Bone marrow (tissue), 2 donors: ENCODE results near the gene LRMDA.

ENCODE experiments used
- DNase-seq, 2 donors: peaks; one replicate each; lab custom pipeline; 2025; lab: John Stamatoyannopoulos, UW

Gene LRMDA

GRCh38 chr10:76274933-76275332, 843.5 kb downstream of the LRMDA start:
- DNase-seq = no peak

GRCh38 chr10:76278811-76279460, 847.5 kb downstream of the LRMDA start:
- no peak for DNase-seq

- no peak for DNase-seq
Measured at GRCh38 chr10:76281659-76282058, 850.2 kb downstream of the LRMDA start.

- no peak for DNase-seq
Measured at GRCh38 chr10:76282061-76283025, 850.9 kb downstream of the LRMDA start.

GRCh38 chr10:76284351-76284750, 852.9 kb downstream of the LRMDA start:
- no peak for DNase-seq

- no peak for DNase-seq
Measured at GRCh38 chr10:76285012-76285411, 853.6 kb downstream of the LRMDA start.

GRCh38 chr10:76285515-76285914, 854.1 kb downstream of the LRMDA start:
- DNase-seq = no peak

- no peak for DNase-seq
Measured at GRCh38 chr10:76286536-76286935, 855.1 kb downstream of the LRMDA start.

GRCh38 chr10:76287856-76288255, 856.4 kb downstream of the LRMDA start:
- no peak for DNase-seq

GRCh38 chr10:76291175-76291574, 859.8 kb downstream of the LRMDA start:
- DNase-seq = no peak

GRCh38 chr10:76291885-76292284, 860.5 kb downstream of the LRMDA start:
- no peak for DNase-seq

GRCh38 chr10:76296957-76297356, 865.5 kb downstream of the LRMDA start:
- no peak for DNase-seq

- DNase-seq = no peak
Measured at GRCh38 chr10:76297358-76297757, 865.9 kb downstream of the LRMDA start.

GRCh38 chr10:76297780-76298281, 866.4 kb downstream of the LRMDA start:
- no peak for DNase-seq

- no peak for DNase-seq
Measured at GRCh38 chr10:76298329-76298728, 866.9 kb downstream of the LRMDA start.

- no peak for DNase-seq
Measured at GRCh38 chr10:76299501-76299900, 868.1 kb downstream of the LRMDA start.

- DNase-seq = no peak
Measured at GRCh38 chr10:76301211-76301610, 869.8 kb downstream of the LRMDA start.

- DNase-seq = no peak
Measured at GRCh38 chr10:76301950-76302349, 870.5 kb downstream of the LRMDA start.

GRCh38 chr10:76302481-76302880, 871.1 kb downstream of the LRMDA start:
- no peak for DNase-seq

GRCh38 chr10:76302961-76303630, 871.7 kb downstream of the LRMDA start:
- DNase-seq = no peak

- DNase-seq = no peak
Measured at GRCh38 chr10:76303682-76304316, 872.4 kb downstream of the LRMDA start.
